DND-41 (cell line): Measurements from ENCODE around the gene ZNF384.
A peak's percentile ranks its signal among the peaks of the same experiment; 100 is the strongest.

Experiments used
- ATAC-seq: fragments of 200-7000 bp; cut with Tn5 transposase; 3 replicates; pipeline ENCODE4 v1.9.1; 2021; ENCODE audit warnings: low read depth; ENCODE audit not compliant: insufficient read depth
- DNase-seq: peaks from one replicate; pipeline ENCODE4 v3.0.0-alpha.2; 2020
- H2AFZ ChIP-seq: 2 replicates; pipeline ENCODE4 v1.6.0; 2012; ENCODE audit warnings: low read depth, low read length
- H3K27ac ChIP-seq: 2 replicates; pipeline ENCODE4 v1.5.1; 2012; ENCODE audit warnings: low read length, inconsistent platforms
- H3K27me3 ChIP-seq: fragments of 200-600 bp; sonication (generic); 2 replicates; pipeline ENCODE4 v1.6.0; 2012; ENCODE audit warnings: low read length, mild to moderate bottlenecking, inconsistent platforms; ENCODE audit not compliant: insufficient read depth, poor library complexity
- H3K36me3 ChIP-seq: 2 replicates; pipeline ENCODE4 v1.5.1; 2012; ENCODE audit warnings: low read length, inconsistent platforms; ENCODE audit not compliant: insufficient read depth
- H3K4me1 ChIP-seq: 2 replicates; pipeline ENCODE4 v1.5.1; 2012; ENCODE audit warnings: mild to moderate bottlenecking, low read length; ENCODE audit not compliant: insufficient read depth
- H3K4me2 ChIP-seq: 2 replicates; pipeline ENCODE4 v1.6.0; 2012; ENCODE audit warnings: mild to moderate bottlenecking, moderate library complexity, low read length, inconsistent platforms; ENCODE audit not compliant: insufficient read depth
- H3K4me3 ChIP-seq, 2 experiments: fragments of 200-600 bp in 1 of 2; shearing (Covaris generic) in 1 of 2; 2 replicates each; pipeline ENCODE4 v1.5.1; 2012 to 2016; ENCODE audit warnings: inconsistent platforms in 2 of 2, low read length in 2 of 2, mild to moderate bottlenecking in 2 of 2, low read depth in 1 of 2, moderate library complexity in 1 of 2
- H3K79me2 ChIP-seq: 2 replicates; pipeline ENCODE4 v1.6.0; 2012; ENCODE audit warnings: low read length, inconsistent platforms; ENCODE audit not compliant: insufficient read depth
- H3K9ac ChIP-seq: 2 replicates; pipeline ENCODE4 v1.6.0; 2012; ENCODE audit warnings: low read depth, mild to moderate bottlenecking, inconsistent platforms, low read length, moderate library complexity
- H3K9me3 ChIP-seq: 2 replicates; pipeline ENCODE4 v1.5.1; 2012; ENCODE audit warnings: low read length, moderate library complexity, mild to moderate bottlenecking, inconsistent platforms; ENCODE audit not compliant: insufficient read depth, severe bottlenecking
- H4K20me1 ChIP-seq: 2 replicates; pipeline ENCODE4 v1.6.0; 2012; ENCODE audit warnings: low read length; ENCODE audit not compliant: insufficient read depth
- CTCF ChIP-seq: IDR thresholded peaks from 2 replicates; pipeline ENCODE4 v1.5.1; 2012; ENCODE audit warnings: borderline replicate concordance, low read length, moderate library complexity, mild to moderate bottlenecking; ENCODE audit not compliant: poor library complexity, severe bottlenecking; ENCODE audit errors: extremely low read depth
- EZH2 ChIP-seq: IDR thresholded peaks from 3 replicates; pipeline ENCODE4 v1.6.1; 2012; ENCODE audit warnings: borderline replicate concordance, low read depth, mild to moderate bottlenecking, moderate library complexity, low read length, inconsistent platforms; ENCODE audit not compliant: severe bottlenecking

Gene ZNF384

DNA sequence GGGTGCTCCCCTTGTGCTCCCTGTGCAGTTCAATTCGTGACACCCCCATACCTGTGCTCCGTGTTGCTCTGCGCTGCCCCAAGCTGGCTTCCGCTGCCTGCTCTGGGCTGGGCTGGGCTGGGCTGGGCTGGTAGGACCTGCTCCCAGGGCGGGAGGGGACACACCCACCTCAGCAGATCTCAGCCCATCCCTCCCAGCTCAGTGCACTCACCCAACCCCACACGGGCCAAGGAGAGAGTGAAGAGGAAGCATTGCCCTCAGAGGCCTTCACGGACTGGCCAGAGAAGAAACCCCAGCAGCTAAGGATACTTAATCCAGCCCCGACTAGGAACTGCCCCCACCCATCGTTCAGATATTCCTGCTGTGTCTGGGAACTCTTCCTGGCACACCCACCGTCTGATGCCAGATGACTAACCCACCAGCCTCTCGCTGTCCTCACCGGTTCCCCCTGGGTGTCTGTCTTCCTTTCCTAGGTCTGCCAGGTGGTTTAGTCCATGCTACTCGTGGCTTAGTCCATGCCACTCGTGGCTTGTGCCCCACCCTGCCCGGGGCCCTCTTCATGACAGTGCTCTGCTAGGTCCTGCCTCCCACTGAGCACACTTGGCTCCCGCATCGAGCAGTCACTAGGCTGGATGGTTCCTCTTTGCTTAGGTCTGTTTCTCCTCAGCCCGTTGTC is 53.2 kb downstream of the ZNF384 start, which contains the start of gene LPAR5:
LPAR5 (minus strand) TSS at position 104 of the 676 bp plus-strand sequence. CDS start 14,711 bp downstream, outside the sequence.
- H3K4me1 ChIP-seq: peaks cover 38% of the 10 kb centered on the region
- no peaks in the 10 kb centered on the region for H3K79me2 ChIP-seq
- H3K36me3 ChIP-seq: no peaks in the 10 kb centered on the region
- no peak for ATAC-seq
- no peak within 1 kb of the TSS for H3K4me2 ChIP-seq
- H2AFZ ChIP-seq: no peak within 1 kb of the TSS
- no peak within 1 kb of the TSS for H3K9ac ChIP-seq
- H4K20me1 ChIP-seq: peaks cover 3% of the 10 kb centered on the region; the same call in 1 of the 2 replicates
- H3K9me3 ChIP-seq: no peaks in the 10 kb centered on the region
- TF ChIP-seq CTCF: no peak
- TF ChIP-seq EZH2: no peak
- no peak for DNase-seq
- H3K4me3 ChIP-seq: no peak within 1 kb of the TSS
- H3K27ac ChIP-seq: peak within 1 kb of the TSS; percentile 26; the same call in 1 of the 2 replicates
- no peaks in the 10 kb centered on the region for H3K27me3 ChIP-seq

GRCh38 chr12:6635375-6635855 is 53.8 kb downstream of the ZNF384 start:
- Histone ChIP-seq H4K20me1 (peaks cover 3% of the 10 kb centered on the region; the same call in 1 of the 2 replicates), H3K36me3 (no peaks in the 10 kb centered on the region), H3K4me1 (peaks cover 38% of the 10 kb centered on the region), H3K79me2 (no peaks in the 10 kb centered on the region), H3K27me3 (no peaks in the 10 kb centered on the region), H3K9me3 (no peaks in the 10 kb centered on the region), H3K27ac (no peak overlapping the region), H2AFZ (no peak overlapping the region), H3K4me3 (no peak overlapping the region), H3K4me2 (no peak overlapping the region), H3K9ac (no peak overlapping the region)
- peak; percentile 62 for DNase-seq
- no peak for TF ChIP-seq EZH2
- TF ChIP-seq CTCF: no peak
- ATAC-seq: peak; percentile 49

GRCh38 chr12:6632026-6632983 is 56.9 kb downstream of the ZNF384 start:
- H3K9ac ChIP-seq: peak overlapping the region; percentile 26

More at GRCh38 chr12:6632026-6632983, 56.9 kb downstream of the ZNF384 start:
- H3K4me3 ChIP-seq: no peak overlapping the region
- H4K20me1 ChIP-seq: peaks cover 3% of the 10 kb centered on the region; the same call in 1 of the 2 replicates
- no peaks in the 10 kb centered on the region for H3K27me3 ChIP-seq
- peak overlapping the region; percentile 68 for H3K27ac ChIP-seq
- DNase-seq: peak; percentile 80
- H3K4me2 ChIP-seq: peak overlapping the region; percentile 37
- no peaks in the 10 kb centered on the region for H3K36me3 ChIP-seq
- no peaks in the 10 kb centered on the region for H3K9me3 ChIP-seq
- peak; percentile 93 for ATAC-seq
- peak overlapping the region; percentile 73 for H2AFZ ChIP-seq
- no peaks in the 10 kb centered on the region for H3K79me2 ChIP-seq
- TF ChIP-seq EZH2: no peak
- no peak for TF ChIP-seq CTCF
- peaks cover 47% of the 10 kb centered on the region for H3K4me1 ChIP-seq
